HG03575 (cell line): ENCODE results near the gene ACVR1B.

Experiments
- ATAC-seq: cut with Tn5 transposase; IDR thresholded peaks from one replicate; pipeline ENCODE4 v1.9.1; 2021; ENCODE audit not compliant: unreplicated experiment, insufficient number of reproducible peaks, low FRiP score; ENCODE audit errors: extremely low read depth

The ACVR1B gene

DNA sequence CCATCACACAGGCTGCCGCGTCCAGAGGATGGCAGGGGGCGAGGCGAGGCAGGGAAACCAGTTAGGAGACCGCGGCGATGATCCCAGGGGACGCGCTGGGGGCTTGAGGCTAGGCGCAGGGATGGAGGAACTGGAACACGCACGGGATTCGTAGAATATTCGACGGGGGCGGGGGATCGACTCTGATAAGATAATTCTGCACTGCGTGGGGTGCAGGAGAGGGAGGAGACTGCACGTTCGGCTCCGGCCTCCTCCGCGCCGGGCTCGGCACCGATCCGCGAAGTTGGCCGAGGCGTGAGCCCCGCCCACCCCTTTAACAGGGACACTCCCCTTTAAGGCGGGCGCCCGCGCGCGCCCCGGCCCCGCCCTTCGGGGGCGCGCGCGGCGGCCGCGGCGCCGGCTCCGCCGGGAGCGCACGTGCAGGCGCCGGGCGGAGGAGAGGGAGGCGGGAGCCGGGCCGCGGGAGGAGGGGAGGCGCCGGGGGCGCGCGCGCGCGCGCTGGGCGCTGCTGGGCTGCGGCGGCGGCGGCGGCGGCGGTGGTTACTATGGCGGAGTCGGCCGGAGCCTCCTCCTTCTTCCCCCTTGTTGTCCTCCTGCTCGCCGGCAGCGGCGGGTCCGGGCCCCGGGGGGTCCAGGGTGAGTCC, at the start of gene ACVR1B:
ACVR1B (plus strand) TSS at position 501 of the 644 bp plus-strand sequence; CDS start at position 546, 45 bp downstream.
- no peak for ATAC-seq

DNA sequence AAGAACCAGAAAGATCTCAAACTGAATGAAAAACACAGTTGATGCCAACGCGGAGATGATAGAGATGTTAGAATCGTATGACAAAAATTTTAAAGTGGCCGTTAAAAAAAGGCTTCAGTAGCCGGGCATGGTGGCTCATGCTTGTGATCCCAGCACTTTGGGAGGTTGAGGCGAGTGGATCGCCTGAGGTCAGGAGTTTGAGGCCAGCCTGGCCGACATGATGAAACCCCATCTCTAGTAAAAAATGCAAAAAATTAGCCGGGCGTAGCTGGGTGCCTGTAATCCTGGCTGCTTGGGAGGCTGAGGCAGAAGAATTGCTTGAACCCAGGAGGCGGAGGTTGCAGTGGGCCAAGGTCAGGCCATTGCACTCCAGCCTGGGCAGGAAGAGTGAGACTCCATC, 49.6 kb upstream of the ACVR1B start:
- no peak for ATAC-seq

DNA sequence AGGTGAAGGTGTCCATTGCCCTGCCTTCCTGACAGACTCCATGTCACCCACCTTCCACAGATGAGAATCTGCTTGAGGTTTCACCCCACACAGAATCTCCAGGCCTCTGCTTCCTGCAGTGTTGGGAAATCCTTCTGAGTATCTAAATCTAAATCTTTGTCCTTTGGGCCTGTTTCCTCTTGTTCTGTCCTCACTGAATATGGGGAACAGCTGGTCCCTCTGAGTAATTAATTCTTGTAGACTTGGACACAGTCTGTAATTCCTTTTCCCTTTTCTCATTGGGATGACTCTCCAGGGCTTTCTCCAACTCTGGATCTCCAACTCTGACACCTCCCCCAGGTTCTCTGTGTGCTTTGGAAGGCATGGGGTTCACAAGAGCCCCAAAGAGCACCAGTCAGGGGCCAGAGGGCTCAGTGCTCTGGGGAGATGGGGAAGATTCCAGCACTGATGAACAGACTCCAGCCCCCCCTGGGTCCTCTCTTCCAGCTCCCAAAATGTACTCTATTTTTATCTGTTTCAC, 46.5 kb upstream of the ACVR1B start:
- ATAC-seq: no peak

DNA sequence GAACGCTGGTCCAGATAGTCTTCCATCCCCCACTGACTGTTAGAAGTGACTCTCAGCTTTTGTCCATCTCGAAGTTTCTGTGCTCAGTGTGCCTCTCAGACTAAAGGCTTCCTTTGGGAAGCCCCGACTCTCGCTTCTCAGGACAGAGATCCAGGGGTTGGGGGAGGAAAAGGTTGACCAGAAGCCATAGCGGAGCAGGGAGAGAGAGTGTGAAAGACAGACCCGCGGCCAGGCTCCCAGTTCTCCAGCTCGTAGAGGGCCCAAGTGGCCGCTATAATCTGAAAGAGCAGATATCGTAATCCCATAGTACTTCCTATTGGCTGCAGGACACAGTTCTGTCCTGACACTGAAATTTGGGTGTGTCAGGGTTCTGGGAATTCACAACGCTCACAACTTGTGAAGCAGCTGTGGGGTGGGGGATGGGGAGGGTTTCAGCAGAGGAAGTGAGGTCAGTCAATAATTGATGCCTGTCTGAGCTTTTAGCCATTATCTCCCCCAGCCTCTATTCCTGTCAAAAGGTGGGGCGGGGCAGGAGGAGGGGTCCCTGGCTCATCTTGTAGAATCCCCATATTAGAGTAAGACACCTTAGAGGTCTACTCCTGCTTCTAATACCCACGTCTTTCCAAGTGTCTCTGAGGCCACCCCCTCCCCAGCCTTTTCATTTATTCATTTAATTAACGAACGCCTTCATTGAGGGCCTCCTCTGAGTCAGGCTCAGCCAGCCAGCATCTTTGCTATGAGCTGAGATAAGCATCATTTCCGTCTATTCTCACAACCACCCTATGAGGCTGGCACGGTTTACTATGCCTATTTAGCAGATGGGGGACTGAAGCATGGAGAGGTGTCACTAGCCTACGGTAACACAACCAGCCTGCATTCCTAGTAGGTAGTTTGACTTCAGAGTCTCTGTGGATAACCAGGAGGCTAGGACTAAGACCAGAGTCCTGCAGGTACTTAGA, 45.7 kb upstream of the ACVR1B start:
- no peak for ATAC-seq

DNA sequence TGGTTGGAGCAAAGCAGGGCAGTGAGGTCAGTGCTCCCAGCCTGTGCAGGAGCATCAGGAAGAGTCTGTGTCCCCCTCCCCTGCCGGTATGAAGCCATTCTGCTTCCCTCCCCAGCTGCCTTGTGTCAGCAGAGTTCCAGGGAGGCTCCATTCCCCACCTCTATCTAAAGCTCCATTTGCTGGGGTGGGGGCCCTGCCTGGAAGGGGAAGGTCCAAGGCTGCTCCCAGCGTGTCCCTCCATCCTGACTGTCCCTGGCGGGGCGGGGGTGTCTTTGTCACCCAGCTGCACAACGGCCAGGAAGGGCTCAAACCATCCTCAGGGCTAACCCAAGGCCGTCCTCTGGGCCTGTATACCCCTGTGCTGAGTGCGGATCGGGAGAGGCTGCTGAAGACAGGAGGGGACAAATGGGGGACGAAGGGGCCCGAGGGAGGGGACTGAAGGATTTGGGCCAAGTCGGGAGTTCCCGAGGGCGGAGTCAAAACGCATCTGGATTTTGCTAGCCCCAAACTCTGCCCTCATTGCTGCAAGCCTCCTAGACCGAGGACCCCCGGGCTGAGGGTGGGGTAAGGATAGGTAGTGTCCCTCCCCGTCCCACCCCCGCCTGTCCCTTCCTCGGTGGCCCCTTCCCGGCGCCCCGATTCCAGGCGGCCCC, 44.9 kb upstream of the ACVR1B start:
- no peak for ATAC-seq

DNA sequence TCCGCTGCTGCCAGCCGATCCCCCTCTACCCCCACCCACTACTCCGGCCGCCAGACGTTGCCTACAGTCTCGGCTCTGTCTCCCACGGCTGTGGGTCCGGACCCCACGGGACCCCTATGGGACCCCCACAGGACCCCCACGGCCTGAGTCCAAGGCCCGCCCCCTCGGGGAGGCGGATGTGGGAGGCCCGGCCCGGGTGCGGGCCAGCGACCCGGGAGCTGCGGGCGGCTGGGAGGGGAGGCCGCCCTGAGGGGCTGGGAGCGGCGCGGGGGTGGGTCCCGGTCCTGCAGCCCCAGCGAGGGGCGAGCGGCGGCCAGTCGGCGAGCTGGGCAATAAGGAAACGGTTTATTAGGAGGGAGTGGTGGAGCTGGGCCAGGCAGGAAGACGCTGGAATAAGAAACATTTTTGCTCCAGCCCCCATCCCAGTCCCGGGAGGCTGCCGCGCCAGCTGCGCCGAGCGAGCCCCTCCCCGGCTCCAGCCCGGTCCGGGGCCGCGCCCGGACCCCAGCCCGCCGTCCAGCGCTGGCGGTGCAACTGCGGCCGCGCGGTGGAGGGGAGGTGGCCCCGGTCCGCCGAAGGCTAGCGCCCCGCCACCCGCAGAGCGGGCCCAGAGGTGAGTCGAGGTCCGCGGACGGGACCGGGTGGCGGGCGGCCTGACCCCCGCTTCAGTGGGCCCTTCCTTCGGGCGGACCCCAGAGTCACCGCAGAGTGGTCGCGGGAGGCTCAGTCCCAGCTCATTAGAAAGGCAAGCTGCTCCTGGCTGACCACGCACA, 44.2 kb upstream of the ACVR1B start, which contains the start of gene ACVRL1:
ACVRL1 (plus strand) TSS at position 422 of the 773 bp plus-strand sequence. CDS start 4,971 bp downstream, outside the sequence.
- ATAC-seq: no peak

DNA sequence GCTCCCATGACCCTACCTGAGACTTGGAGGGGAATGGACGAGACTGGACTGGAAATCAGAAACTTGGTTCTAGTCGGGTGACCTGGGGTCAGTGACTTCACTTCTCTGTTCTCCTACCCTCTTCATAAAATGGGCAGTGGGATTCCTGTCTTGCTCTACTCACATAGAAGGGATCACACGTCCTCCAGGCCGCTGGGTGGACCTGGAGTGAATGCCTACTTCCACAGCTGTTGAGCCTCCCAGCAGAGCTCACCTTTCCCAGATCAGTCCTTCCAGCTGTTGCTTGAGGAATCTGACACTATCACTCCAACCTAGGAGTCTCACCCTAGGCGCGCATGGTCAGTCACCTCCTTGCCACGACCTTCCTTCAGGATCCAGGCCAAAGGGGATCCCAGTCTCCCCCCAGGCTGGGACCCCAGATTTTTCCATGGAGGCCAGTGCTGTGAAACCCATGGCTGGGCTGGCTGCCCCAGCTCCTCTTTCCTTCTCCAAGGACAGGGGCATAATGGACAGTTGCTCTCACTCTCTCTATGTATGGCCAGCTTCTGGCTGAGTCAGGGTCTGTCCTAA, 43.6 kb upstream of the ACVR1B start:
- ATAC-seq: no peak

DNA sequence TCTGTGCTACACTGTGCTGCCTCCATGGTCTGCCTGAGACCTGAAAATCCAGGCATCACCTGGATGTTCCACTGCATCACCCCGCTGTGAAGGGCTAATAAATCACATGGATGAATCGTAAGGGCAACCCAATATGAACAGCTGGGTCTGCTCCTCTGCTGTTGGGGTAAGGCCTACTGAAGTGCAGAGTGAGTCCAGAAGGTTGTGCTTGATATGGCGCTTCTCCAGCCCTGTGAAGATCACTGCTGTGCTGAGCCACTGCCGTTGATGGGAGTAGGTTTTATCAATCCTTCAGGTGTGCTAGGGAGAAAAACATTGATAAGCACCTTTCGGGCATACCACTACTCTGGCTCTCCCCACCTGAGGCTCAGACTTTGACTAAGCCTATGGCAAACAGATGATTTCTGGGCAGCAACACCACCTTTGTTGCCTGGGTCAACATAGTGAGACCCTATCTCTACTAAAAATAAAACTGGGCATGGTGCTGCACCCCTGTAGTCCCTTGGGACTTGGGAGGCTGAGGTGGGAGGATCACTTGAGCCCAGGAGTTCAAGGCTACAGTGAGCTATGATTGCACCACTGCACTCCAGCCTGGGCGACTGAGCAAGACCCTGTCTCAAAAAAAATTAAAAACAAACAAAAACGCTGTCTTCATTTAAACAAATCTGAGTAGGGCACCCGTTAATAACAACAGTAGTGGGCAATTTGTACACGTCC, 42.5 kb upstream of the ACVR1B start:
- no peak for ATAC-seq

DNA sequence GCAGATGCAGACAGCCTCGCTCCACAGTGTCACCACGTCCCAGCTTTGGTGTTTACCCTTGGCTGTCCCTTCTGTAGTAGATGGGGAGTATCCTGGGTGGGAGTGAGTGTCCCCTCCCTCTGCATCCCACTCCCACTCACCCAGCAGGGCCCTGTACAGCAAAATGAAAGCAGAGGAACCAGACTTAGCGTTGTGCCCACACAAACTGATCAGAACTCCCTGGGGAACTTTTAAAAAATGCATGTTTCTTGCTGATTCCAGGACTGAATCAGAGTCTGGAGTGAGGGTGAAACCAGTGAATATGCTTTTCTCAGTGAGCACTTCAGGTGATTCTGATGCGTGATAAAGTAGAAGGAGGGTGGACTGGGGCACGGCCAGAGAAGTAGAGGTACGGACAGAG, 41.3 kb upstream of the ACVR1B start:
- ATAC-seq: no peak

DNA sequence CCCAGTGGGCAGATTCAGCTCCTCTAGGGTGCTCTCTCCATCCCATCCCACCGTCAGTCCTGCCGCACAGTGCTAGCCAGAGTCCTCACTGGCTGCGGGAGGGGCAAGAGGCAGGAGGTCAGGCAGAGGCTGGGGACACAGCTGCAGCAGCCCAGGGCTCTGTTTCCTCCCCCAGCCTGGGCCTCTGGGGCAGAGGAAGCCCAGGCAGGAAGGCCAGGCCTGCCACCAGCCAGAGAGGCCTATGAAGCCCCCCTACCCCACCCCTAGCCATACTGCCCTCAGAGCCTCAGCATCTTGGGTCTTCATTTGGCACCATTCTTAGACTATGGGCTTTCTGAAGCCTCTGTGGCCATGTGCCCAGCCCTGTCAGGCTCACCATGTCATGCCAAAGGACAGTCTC, 40.8 kb upstream of the ACVR1B start:
- no peak for ATAC-seq

DNA sequence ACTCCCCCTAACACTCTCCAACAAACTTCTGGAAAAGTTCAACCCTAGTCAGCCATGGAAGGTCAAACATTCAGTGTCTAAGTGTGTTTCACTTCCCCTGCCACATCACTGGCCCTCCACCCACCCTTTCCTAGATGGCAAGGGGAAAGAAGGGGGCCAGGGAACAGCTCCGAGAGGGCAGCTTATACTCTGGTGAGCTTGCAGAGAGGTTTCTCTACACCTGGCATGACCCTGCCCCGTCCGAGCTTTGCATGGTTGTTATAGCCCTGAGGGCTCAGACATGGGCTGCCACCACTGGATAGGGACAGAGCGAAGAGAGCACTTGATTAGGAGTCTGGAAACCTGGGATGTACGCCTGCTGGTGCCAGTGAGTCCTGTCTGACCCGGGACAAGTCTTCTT, 40.2 kb upstream of the ACVR1B start:
- ATAC-seq: no peak

DNA sequence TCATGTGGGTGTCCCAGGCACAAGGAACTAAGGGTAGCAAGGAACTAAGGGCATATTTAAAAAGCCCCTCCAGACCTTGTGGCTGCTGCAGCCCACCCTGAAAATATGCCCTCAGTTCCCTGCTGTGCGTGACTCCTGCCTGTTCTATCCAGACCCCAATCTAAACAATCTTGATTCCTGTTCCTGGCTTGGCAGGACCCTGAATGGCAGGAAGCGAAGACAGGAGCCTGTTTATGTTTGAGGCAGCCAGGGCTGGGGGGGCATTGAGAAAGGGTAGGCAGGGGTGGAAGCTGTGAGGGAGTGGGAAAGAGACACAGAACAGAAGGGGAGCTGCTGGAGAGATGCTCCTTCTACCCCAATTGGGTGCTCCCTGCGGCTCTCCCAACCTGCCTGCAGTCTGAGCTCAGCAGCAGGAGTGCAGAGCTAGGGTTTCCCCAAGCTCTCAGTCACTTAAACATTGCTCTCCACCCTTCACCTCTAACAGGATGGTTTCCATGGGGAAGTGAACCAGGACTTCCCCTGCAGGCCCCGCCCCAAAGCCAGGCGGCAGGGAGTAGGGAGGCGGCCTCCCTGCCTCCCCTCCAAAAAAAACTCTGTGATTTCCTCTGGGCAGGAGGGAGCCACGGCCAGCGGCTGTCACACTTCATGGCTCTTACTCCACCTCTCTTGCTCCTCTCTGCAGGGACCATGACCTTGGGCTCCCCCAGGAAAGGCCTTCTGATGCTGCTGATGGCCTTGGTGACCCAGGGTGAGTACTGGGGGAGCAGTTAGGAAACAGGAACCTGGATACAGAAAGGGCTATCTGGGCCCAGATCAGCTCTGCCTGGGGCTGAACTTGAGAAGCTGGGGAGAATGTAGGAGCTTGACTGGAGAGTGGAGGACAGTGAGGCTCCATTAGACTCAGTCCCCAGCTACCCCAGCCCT, 39.4 kb upstream of the ACVR1B start:
- ATAC-seq: no peak

DNA sequence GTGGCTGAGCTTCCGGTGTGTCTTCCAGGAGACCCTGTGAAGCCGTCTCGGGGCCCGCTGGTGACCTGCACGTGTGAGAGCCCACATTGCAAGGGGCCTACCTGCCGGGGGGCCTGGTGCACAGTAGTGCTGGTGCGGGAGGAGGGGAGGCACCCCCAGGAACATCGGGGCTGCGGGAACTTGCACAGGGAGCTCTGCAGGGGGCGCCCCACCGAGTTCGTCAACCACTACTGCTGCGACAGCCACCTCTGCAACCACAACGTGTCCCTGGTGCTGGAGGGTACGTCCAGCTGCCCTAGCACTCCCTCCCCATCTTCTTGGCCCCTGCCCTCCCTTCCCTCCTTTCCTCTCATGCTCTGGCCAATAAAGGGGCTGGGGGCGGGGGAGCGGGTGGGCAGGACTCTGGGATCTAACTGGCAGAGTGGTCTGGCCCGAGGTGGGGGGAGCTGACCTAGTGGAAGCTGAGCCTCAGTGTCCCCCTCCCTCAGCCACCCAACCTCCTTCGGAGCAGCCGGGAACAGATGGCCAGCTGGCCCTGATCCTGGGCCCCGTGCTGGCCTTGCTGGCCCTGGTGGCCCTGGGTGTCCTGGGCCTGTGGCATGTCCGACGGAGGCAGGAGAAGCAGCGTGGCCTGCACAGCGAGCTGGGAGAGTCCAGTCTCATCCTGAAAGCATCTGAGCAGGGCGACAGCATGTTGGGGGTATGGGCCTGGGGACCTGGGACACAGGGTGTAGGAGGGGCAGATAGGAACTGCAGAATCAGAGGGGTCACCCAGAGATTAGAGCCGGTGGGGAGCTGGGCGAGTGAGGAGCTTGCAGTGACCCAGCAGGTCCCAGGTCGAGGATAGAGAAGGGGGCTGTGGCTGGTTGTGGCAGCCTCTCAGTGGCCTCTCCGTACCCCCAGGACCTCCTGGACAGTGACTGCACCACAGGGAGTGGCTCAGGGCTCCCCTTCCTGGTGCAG, 38.1 kb upstream of the ACVR1B start:
- ATAC-seq: no peak

DNA sequence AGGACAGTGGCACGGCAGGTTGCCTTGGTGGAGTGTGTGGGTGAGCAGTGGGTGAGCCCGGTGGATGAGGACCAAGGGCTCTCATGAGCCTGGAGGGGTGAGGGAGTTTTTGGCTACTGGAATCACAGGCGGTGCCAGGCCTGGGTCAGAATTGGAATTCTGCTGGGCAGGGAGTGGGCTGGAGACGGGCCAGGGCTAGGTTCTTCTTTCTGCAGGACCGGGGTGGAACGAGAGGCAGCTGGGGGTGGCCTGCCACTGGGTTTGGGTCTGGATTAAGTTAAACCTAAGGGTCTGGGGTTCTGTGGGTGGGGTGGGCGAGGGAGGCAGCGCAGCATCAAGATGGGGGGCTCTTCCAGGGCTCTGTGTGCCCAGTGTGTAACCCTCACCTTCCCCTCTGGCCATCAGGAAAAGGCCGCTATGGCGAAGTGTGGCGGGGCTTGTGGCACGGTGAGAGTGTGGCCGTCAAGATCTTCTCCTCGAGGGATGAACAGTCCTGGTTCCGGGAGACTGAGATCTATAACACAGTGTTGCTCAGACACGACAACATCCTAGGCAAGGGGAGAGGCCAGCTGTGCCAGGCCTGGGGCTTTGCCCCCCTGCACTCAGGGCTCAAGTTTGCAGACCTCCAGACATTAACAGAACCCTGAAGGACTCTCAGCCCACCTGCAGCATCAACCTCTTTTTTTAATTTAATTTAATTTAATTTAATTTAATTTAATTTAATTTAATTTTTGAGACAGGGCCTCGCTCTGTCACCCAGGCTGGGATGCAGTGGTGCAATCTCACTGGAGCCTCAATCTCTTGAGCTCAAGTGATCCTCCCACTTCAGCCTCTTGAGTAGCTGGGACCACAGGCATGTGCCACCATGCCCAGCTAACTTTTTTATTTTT, 37.2 kb upstream of the ACVR1B start:
- ATAC-seq: no peak
